Esophagus squamous epithelium (tissue), 5 donors: Measurements from ENCODE around the gene CXorf49B. TPM values are rescaled to one million over a fixed set of nuclear protein-coding genes. Genes with fewer than 3 reads are reported as not detected.

ENCODE experiments used
- DNase-seq: peaks from one replicate; lab custom pipeline; 2025; lab: John Stamatoyannopoulos, UW
- H3K27ac ChIP-seq, 4 donors: fragments of 200-600 bp; sonication (generic); one replicate each; pipeline ENCODE4 v1.5.1; 2016 to 2019; ENCODE audit warnings: mild to moderate bottlenecking in 1 of 4
- H3K27me3 ChIP-seq, 4 donors: fragments of 200-600 bp; sonication (generic); 1 replicate in 3 of 4; 2 replicates in 1 of 4; pipeline versions ENCODE4 v1.5.1 to v1.6.0; 2017 to 2021; ENCODE audit warnings: antibody characterized with exemption in 1 of 4
- H3K36me3 ChIP-seq, 3 donors: fragments of 200-600 bp; sonication (generic); one replicate each; pipeline ENCODE4 v1.5.1; 2016 to 2019
- H3K4me1 ChIP-seq, 3 donors: fragments of 200-600 bp; sonication (generic); one replicate each; pipeline ENCODE4 v1.5.1; 2017 to 2019
- H3K4me3 ChIP-seq, 4 donors: fragments of 200-600 bp; sonication (generic); 1 replicate in 3 of 4; 2 replicates in 1 of 4; pipeline ENCODE4 v1.5.1; 2016 to 2019; ENCODE audit warnings: mild to moderate bottlenecking in 2 of 4, moderate library complexity in 1 of 4
- H3K9me3 ChIP-seq, 3 donors: fragments of 200-600 bp; sonication (generic); one replicate each; pipeline ENCODE4 v1.5.1; 2016 to 2019
- CTCF ChIP-seq, 6 experiments: fragments of 450-650 bp in 4 of 6; fragments of 200-600 bp in 2 of 6; sonication (generic) in 2 of 6; IDR thresholded peaks; one replicate each; pipeline ENCODE4 v1.5.1; 2016 to 2019; ENCODE audit warnings: antibody characterized with exemption in 6 of 6, mild to moderate bottlenecking in 4 of 6, moderate library complexity in 4 of 6
- POLR2A ChIP-seq, 4 donors: fragments of 450-650 bp; IDR thresholded peaks; one replicate each; pipeline ENCODE4 v1.6.1; 2017; ENCODE audit warnings: antibody characterized with exemption in 4 of 4, mild to moderate bottlenecking in 4 of 4, moderate library complexity in 3 of 4
- WGBS, 2 donors: methylation state at CpG; one replicate each; pipeline ENCODE4 v1.1.5; 2018; 5-methylcytosine and 5-hydroxymethylcytosine counted together
- intact Hi-C: fragments of 100-400 bp; cut with DNase I; formaldehyde crosslinking; loops from one replicate; pipeline ENCODE4 v1.15.0; 2022
- small RNA-seq, 4 donors: library from RNA; depleted of rRNA; stranded (forward); fragments of <200 nt; gene quantifications; one replicate each; pipeline ENCODE3, GENCODE V24; 2016
- total RNA-seq, 4 donors: library from RNA; depleted of rRNA; stranded (reverse); fragments of >200 nt; gene quantifications; one replicate each; pipeline ENCODE4 v1.1.0, GENCODE V29; 2016
- donor health status: DM: yes; HTN: yes; CAD: no.

The CXorf49B gene
- total RNA-seq, 4 donors from 2014 or later = not detected

DNA sequence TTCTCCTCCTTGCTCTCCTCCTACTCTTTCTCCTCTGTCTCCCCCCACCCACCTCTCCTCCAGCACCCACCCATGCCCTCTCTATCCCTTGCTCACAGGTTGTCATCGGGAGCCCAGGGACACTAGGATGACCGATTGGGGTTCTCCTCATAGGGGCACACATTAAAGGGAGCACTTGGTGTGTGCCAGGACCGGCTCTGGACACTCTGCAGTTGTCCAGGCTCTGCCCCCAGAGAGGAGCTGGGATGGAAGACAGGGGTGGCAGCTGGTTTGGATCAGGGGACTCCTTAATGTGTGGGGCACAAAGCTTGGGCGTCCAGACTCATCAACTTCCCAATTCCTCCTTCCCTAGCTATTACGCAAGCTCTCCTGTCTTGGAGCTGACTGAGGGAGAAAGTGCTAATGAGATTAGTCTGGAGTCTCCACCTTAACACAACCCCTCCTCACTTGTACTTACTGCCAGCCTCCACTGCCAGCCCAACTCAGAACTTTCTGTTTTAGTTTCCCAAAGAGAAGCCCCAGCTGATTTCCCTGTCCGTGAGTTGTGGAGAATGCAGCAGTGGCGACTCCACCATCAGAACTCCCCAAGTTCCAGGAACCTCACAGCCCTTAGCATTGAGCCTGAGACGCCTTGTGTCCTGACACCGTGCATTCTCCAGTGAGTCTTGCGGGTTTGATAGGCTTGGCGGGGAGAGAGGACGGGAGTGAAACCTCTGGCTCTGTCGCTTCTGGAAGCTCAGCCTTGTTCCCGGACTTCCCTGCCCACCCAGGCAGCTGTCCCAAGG is 52.2 kb downstream of the CXorf49B start:
- TF ChIP-seq POLR2A (IDR thresholded peaks at IDR 0.05) = no peak
- no peak for TF ChIP-seq CTCF (IDR thresholded peaks at IDR 0.05)
- no peaks in the 10 kb centered on the region for H3K4me1 ChIP-seq
- intact Hi-C loops = no loop called here
- H3K4me3 ChIP-seq = no peak overlapping the region
- no peaks in the 10 kb centered on the region for H3K9me3 ChIP-seq
- no peak overlapping the region for H3K27ac ChIP-seq
- peaks cover 0 to 6% (median 0%) of the 10 kb centered on the region in 4 donors for H3K27me3 ChIP-seq
- WGBS, 2 donors = 70 to 74% methylated on average over 5 to 7 of the region's 14 CpGs
- no peaks in the 10 kb centered on the region for H3K36me3 ChIP-seq
- DNase-seq = no peak

- no peak for DNase-seq
- Histone ChIP-seq H3K4me1 (no peaks in the 10 kb centered on the region), H3K4me3 (no peak overlapping the region), H3K27me3 (peaks cover 0 to 6% (median 0%) of the 10 kb centered on the region in 4 donors), H3K36me3 (no peaks in the 10 kb centered on the region), H3K9me3 (no peaks in the 10 kb centered on the region), H3K27ac (no peak overlapping the region)
- intact Hi-C loops = no loop called here
- TF ChIP-seq POLR2A (IDR thresholded peaks at IDR 0.05) (no peak), CTCF (IDR thresholded peaks at IDR 0.05) (no peak)
- no CpG with 5 or more reads among the region's 2 CpGs for WGBS, 2 donors
Observed at GRCh38 chrX:71815906-71816156, 52.7 kb downstream of the CXorf49B start.

Small RNAs within 50 kb of the gene (small RNA-seq; reads per million reads assigned to genes)
- 0 reads per million in 4 donors for gene BX276092.1
- gene BX276092.6 = 0 reads per million in 4 donors
- gene BX276092.8 = 0 reads per million in 4 donors

Other genes with a start within 250 kb of the CXorf49B start
- gene OGT, start 230.2 kb upstream of the CXorf49B start, total RNA-seq = 100 to 1,000 TPM in 1 of 4 donors, 10 to 100 TPM in 3; 56.3 to 157 (median 67.0) TPM
- gene GCNA, start 184.9 kb upstream of the CXorf49B start, total RNA-seq = 1 to 10 TPM in 2 of 4 donors, under 1 TPM in 2; 0.35 to 3.1 (median 0.84) TPM
- gene CXCR3, start 144.8 kb upstream of the CXorf49B start, total RNA-seq = 1 to 10 TPM in 1 of 4 donors, not detected in 3; 1.3 TPM
- gene CXorf49, start 45.1 kb upstream of the CXorf49B start, total RNA-seq = not detected
- 1 to 10 TPM in 2 of 4 donors, under 1 TPM in 2; 0.23 to 7.1 (median 1.6) TPM for gene NHSL2, start 147.5 kb downstream of the CXorf49B start, total RNA-seq